Measurements from ENCODE around the gene CYBC1.

The CYBC1 gene

DNA sequence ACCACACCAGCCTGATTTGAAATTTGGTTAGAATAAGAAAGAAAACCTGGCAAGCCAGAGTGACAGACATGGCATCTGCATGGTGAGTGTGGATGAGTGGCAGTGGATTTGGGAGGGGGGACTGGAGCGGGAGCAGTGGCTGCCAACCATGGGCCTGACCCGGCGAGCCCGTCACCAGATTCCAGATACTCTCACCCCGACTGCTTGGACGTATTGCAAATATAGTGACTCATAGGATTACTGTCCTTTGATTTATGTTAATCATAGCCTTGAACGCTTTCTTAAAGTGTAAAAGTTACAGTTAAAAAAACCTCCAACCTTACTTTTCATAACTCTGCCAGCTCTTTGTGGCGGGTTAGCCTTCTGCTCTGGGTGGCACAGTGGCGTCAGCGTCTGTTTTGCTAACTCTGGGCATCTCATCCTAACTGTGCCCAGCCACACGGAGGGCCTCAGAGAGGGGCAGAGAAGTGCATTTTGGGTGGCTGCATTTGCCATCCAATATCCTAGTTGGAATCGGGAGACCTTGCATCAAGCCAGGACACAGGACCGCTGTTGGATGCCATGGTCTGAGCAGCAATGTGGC lies 42.2 kb upstream of the CYBC1 start:
- TF ChIP-seq, protein P1, sequence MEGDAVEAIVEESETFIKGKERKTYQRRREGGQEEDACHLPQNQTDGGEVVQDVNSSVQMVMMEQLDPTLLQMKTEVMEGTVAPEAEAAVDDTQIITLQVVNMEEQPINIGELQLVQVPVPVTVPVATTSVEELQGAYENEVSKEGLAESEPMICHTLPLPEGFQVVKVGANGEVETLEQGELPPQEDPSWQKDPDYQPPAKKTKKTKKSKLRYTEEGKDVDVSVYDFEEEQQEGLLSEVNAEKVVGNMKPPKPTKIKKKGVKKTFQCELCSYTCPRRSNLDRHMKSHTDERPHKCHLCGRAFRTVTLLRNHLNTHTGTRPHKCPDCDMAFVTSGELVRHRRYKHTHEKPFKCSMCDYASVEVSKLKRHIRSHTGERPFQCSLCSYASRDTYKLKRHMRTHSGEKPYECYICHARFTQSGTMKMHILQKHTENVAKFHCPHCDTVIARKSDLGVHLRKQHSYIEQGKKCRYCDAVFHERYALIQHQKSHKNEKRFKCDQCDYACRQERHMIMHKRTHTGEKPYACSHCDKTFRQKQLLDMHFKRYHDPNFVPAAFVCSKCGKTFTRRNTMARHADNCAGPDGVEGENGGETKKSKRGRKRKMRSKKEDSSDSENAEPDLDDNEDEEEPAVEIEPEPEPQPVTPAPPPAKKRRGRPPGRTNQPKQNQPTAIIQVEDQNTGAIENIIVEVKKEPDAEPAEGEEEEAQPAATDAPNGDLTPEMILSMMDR (conservative IDR thresholded peaks at IDR 0.05; ENCODE audit: low read length): no peak
- no peak for TF ChIP-seq EZH2phosphoT487 (IDR thresholded peaks at IDR 0.05; ENCODE audit: borderline replicate concordance)
- H3K79me2 ChIP-seq (ENCODE audit: insufficient read depth, low read length): no peaks in the 10 kb centered on the region
- peaks cover 17% of the 10 kb centered on the region; the same call in 1 of the 2 replicates for H3K36me3 ChIP-seq (ENCODE audit: insufficient read depth, low read length)
- no peaks in the 10 kb centered on the region for H3F3A ChIP-seq (ENCODE audit: low read depth)
- H3K9me2 ChIP-seq (replicated peaks; ENCODE audit: low read depth, low read length): no peaks in the 10 kb centered on the region
- no peaks in the 10 kb centered on the region for H3K27me3 ChIP-seq (ENCODE audit: insufficient read depth, low read length, poor library complexity, severe bottlenecking)
- no peak overlapping the region for H3K9ac ChIP-seq (ENCODE audit: low read depth, low read length, poor library complexity, severe bottlenecking)
- H3K4me1 ChIP-seq (ENCODE audit: insufficient read depth, low read length, poor library complexity, severe bottlenecking): peaks cover 15% of the 10 kb centered on the region
- no peak overlapping the region for H3K4me3 ChIP-seq (ENCODE audit: low read length, poor library complexity, severe bottlenecking)
- H3K9me3 ChIP-seq (ENCODE audit: insufficient read depth, low read depth, low read length): no peaks in the 10 kb centered on the region
- H4K20me1 ChIP-seq (ENCODE audit: insufficient read depth, low read length, poor library complexity, severe bottlenecking): no peaks in the 10 kb centered on the region
- H3K4me2 ChIP-seq (ENCODE audit: low read depth, low read length, poor library complexity, severe bottlenecking): no peak overlapping the region
- no peak overlapping the region for H2AFZ ChIP-seq (ENCODE audit: low read length)

DNA sequence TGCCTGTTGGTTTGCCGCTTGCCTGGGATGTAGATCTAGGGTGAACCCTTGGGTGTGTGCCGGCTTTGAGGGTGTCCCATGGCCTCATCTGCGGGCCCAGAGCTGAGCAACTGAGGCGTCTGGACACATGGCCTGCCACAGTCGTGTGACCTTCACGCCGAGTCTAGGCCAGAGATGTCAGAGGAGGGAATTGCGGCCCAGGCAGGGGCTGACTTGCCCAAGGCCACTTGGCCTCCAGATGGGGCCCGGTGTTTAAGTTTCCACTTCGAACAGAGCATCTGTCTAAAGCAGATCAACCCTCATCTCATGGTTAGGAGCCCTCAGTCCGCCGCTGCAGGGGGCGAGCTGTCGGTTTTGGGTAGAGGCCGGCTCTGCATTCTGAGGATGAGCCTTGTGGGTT lies 41.0 kb upstream of the CYBC1 start:
- Histone ChIP-seq H3K4me3 (ENCODE audit: low read length, poor library complexity, severe bottlenecking) (no peak overlapping the region), H2AFZ (ENCODE audit: low read length) (no peak overlapping the region), H3K27me3 (ENCODE audit: insufficient read depth, low read length, poor library complexity, severe bottlenecking) (no peaks in the 10 kb centered on the region), H3K9me2 (replicated peaks; ENCODE audit: low read depth, low read length) (no peaks in the 10 kb centered on the region), H4K20me1 (ENCODE audit: insufficient read depth, low read length, poor library complexity, severe bottlenecking) (no peaks in the 10 kb centered on the region), H3K9ac (ENCODE audit: low read depth, low read length, poor library complexity, severe bottlenecking) (no peak overlapping the region), H3K79me2 (ENCODE audit: insufficient read depth, low read length) (no peaks in the 10 kb centered on the region), H3K4me2 (ENCODE audit: low read depth, low read length, poor library complexity, severe bottlenecking) (no peak overlapping the region), H3K36me3 (ENCODE audit: insufficient read depth, low read length) (peaks cover 27% of the 10 kb centered on the region; the same call in 1 of the 2 replicates), H3K9me3 (ENCODE audit: insufficient read depth, low read depth, low read length) (no peaks in the 10 kb centered on the region), H3K4me1 (ENCODE audit: insufficient read depth, low read length, poor library complexity, severe bottlenecking) (peaks cover 11% of the 10 kb centered on the region), H3F3A (ENCODE audit: low read depth) (no peaks in the 10 kb centered on the region)
- TF ChIP-seq EZH2phosphoT487 (IDR thresholded peaks at IDR 0.05; ENCODE audit: borderline replicate concordance): no peak
- TF ChIP-seq, protein P1 (conservative IDR thresholded peaks at IDR 0.05; ENCODE audit: low read length): no peak

DNA sequence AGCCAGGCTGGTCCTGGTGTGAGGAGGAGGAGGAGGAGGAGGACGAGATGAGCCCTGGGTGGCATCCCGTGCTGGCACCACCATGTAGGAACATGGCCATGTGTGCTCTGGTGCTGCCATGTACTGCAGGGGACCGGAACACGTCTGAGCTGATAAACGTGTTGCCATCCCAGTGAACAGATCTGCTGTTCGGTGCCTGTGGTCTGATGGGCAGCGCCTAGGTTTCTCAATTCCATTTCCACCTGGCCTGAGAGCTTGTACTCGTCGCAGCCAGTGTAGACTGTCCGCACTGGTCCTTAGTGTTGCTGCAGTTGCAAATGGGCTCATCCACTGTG lies 40.6 kb upstream of the CYBC1 start:
- Histone ChIP-seq H3K27me3 (ENCODE audit: insufficient read depth, low read length, poor library complexity, severe bottlenecking) (no peaks in the 10 kb centered on the region), H3K4me3 (ENCODE audit: low read length, poor library complexity, severe bottlenecking) (no peak overlapping the region), H3F3A (ENCODE audit: low read depth) (no peaks in the 10 kb centered on the region), H3K9ac (ENCODE audit: low read depth, low read length, poor library complexity, severe bottlenecking) (no peak overlapping the region), H3K36me3 (ENCODE audit: insufficient read depth, low read length) (peaks cover 30% of the 10 kb centered on the region; the same call in 1 of the 2 replicates), H4K20me1 (ENCODE audit: insufficient read depth, low read length, poor library complexity, severe bottlenecking) (no peaks in the 10 kb centered on the region), H3K9me2 (replicated peaks; ENCODE audit: low read depth, low read length) (no peaks in the 10 kb centered on the region), H2AFZ (ENCODE audit: low read length) (no peak overlapping the region), H3K4me1 (ENCODE audit: insufficient read depth, low read length, poor library complexity, severe bottlenecking) (peaks cover 8% of the 10 kb centered on the region), H3K4me2 (ENCODE audit: low read depth, low read length, poor library complexity, severe bottlenecking) (no peak overlapping the region), H3K9me3 (ENCODE audit: insufficient read depth, low read depth, low read length) (no peaks in the 10 kb centered on the region), H3K79me2 (ENCODE audit: insufficient read depth, low read length) (no peaks in the 10 kb centered on the region)
- TF ChIP-seq, protein P1 (conservative IDR thresholded peaks at IDR 0.05; ENCODE audit: low read length): no peak
- TF ChIP-seq EZH2phosphoT487 (IDR thresholded peaks at IDR 0.05; ENCODE audit: borderline replicate concordance): no peak
